ENCODE data around the gene NDFIP1.

DNA sequence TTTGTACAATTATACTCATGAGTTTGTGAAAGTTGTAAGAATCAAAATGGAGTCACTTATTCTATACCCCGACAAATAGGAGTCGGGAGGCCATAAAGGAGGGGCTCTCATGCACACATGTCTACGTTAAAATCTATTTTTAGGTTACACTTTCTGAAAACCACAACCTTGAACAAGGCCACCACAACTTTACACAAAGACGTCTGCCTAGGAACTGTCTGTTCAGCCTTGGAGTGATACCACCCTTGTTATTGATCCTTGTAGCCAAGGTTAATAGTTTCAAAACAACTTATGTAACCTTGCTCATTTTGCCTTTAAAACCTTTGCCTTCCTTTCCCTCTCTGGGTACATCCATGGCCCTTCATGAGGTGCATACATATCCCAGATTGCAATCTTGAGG, 4.1 kb upstream of the NDFIP1 start:
- TF ChIP-seq, protein P1, sequence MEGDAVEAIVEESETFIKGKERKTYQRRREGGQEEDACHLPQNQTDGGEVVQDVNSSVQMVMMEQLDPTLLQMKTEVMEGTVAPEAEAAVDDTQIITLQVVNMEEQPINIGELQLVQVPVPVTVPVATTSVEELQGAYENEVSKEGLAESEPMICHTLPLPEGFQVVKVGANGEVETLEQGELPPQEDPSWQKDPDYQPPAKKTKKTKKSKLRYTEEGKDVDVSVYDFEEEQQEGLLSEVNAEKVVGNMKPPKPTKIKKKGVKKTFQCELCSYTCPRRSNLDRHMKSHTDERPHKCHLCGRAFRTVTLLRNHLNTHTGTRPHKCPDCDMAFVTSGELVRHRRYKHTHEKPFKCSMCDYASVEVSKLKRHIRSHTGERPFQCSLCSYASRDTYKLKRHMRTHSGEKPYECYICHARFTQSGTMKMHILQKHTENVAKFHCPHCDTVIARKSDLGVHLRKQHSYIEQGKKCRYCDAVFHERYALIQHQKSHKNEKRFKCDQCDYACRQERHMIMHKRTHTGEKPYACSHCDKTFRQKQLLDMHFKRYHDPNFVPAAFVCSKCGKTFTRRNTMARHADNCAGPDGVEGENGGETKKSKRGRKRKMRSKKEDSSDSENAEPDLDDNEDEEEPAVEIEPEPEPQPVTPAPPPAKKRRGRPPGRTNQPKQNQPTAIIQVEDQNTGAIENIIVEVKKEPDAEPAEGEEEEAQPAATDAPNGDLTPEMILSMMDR (IDR thresholded peaks at IDR 0.05): no peak
- TF ChIP-seq, protein P2, sequence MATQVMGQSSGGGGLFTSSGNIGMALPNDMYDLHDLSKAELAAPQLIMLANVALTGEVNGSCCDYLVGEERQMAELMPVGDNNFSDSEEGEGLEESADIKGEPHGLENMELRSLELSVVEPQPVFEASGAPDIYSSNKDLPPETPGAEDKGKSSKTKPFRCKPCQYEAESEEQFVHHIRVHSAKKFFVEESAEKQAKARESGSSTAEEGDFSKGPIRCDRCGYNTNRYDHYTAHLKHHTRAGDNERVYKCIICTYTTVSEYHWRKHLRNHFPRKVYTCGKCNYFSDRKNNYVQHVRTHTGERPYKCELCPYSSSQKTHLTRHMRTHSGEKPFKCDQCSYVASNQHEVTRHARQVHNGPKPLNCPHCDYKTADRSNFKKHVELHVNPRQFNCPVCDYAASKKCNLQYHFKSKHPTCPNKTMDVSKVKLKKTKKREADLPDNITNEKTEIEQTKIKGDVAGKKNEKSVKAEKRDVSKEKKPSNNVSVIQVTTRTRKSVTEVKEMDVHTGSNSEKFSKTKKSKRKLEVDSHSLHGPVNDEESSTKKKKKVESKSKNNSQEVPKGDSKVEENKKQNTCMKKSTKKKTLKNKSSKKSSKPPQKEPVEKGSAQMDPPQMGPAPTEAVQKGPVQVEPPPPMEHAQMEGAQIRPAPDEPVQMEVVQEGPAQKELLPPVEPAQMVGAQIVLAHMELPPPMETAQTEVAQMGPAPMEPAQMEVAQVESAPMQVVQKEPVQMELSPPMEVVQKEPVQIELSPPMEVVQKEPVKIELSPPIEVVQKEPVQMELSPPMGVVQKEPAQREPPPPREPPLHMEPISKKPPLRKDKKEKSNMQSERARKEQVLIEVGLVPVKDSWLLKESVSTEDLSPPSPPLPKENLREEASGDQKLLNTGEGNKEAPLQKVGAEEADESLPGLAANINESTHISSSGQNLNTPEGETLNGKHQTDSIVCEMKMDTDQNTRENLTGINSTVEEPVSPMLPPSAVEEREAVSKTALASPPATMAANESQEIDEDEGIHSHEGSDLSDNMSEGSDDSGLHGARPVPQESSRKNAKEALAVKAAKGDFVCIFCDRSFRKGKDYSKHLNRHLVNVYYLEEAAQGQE (IDR thresholded peaks at IDR 0.05; ENCODE audit: insufficient read depth in 1 of 2, low read depth in 2 of 2, low read length in 1 of 2): no peak
- no peak for TF ChIP-seq SIN3A (IDR thresholded peaks at IDR 0.05; ENCODE audit: borderline replicate concordance, insufficient read depth, low read depth, low read length)
- TF ChIP-seq POLR2AphosphoS5 (IDR thresholded peaks at IDR 0.05; ENCODE audit: low read depth, low read length): no peak
- TF ChIP-seq TCF7L2 (IDR thresholded peaks at IDR 0.05; ENCODE audit: low read depth, low read length): no peak
